MM.1S (cell line): ENCODE data around the gene KLK2.

Experiments used
- DNase-seq: peaks from one replicate; pipeline ENCODE4 v3.0.0-alpha.2; 2015
- H2AFZ ChIP-seq: fragments of 300-600 bp; sonication (generic); 2 replicates; pipeline ENCODE4 v1.6.0; 2016; ENCODE audit warnings: antibody characterized with exemption, low read length
- H3F3A ChIP-seq: fragments of 300-600 bp; sonication (generic); 2 replicates; pipeline ENCODE4 v1.6.1; 2016; ENCODE audit warnings: mild to moderate bottlenecking, antibody characterized with exemption, low read length, moderate library complexity, mixed read lengths; ENCODE audit not compliant: insufficient read depth
- H3K27ac ChIP-seq: fragments of 300-600 bp; sonication (generic); 2 replicates; pipeline ENCODE4 v1.5.1; 2016; ENCODE audit warnings: mild to moderate bottlenecking, low read length
- H3K27me3 ChIP-seq: fragments of 300-600 bp; sonication (generic); replicated peaks from 2 replicates; pipeline ENCODE4 v1.6.0; 2016; ENCODE audit warnings: low read length; ENCODE audit not compliant: insufficient read depth
- H3K36me3 ChIP-seq: fragments of 300-600 bp; sonication (generic); replicated peaks from 2 replicates; pipeline ENCODE4 v1.6.1; 2016; ENCODE audit warnings: mild to moderate bottlenecking, low read length, mixed read lengths; ENCODE audit not compliant: insufficient read depth
- H3K4me1 ChIP-seq: fragments of 300-600 bp; sonication (generic); 2 replicates; pipeline ENCODE4 v1.6.1; 2016; ENCODE audit warnings: low read length, mixed read lengths
- H3K4me2 ChIP-seq: fragments of 300-600 bp; sonication (generic); 2 replicates; pipeline ENCODE4 v1.6.0; 2016; ENCODE audit warnings: low read depth, low read length
- H3K4me3 ChIP-seq: fragments of 300-600 bp; sonication (generic); 2 replicates; pipeline ENCODE4 v1.5.1; 2016; ENCODE audit warnings: low read length, mixed read lengths
- H3K79me2 ChIP-seq: fragments of 300-600 bp; sonication (generic); 2 replicates; pipeline ENCODE4 v1.6.1; 2016; ENCODE audit warnings: mixed run types, low read length, mixed read lengths
- H3K9ac ChIP-seq: fragments of 300-600 bp; sonication (generic); 2 replicates; pipeline ENCODE4 v1.6.1; 2016; ENCODE audit warnings: low read length, mixed read lengths
- H3K9me2 ChIP-seq: fragments of 300-600 bp; sonication (generic); replicated peaks from 2 replicates; pipeline ENCODE4 v1.6.1; 2016; ENCODE audit warnings: mild to moderate bottlenecking, low read length, mixed read lengths; ENCODE audit not compliant: insufficient read depth
- H3K9me3 ChIP-seq: fragments of 300-600 bp; sonication (generic); replicated peaks from 2 replicates; pipeline ENCODE4 v1.6.1; 2016; ENCODE audit warnings: mild to moderate bottlenecking, low read length, mixed read lengths; ENCODE audit not compliant: insufficient read depth
- H4K20me1 ChIP-seq: fragments of 300-600 bp; sonication (generic); 2 replicates; pipeline ENCODE4 v1.6.1; 2016; ENCODE audit warnings: mild to moderate bottlenecking, low read length, moderate library complexity, mixed read lengths; ENCODE audit not compliant: insufficient read depth
- CTCF ChIP-seq: fragments of 300-600 bp; sonication (generic); IDR thresholded peaks from 2 replicates; pipeline ENCODE4 v1.5.1; 2016; ENCODE audit warnings: antibody characterized with exemption, low read length, mixed read lengths
- EZH2 ChIP-seq: fragments of 300-600 bp; sonication (generic); optimal IDR thresholded peaks from 2 replicates; pipeline ENCODE3; 2017; ENCODE audit warnings: low read depth, mild to moderate bottlenecking, antibody characterized with exemption, low read length, mixed read lengths
- EZH2phosphoT487 ChIP-seq: fragments of 300-600 bp; sonication (generic); IDR thresholded peaks from 2 replicates; pipeline ENCODE4 v1.6.1; 2018; ENCODE audit warnings: antibody characterized with exemption, low read length

KLK2 gene

GRCh38 chr19:50912727-50913716 is 39.8 kb downstream of the KLK2 start:
- H3K9ac ChIP-seq: no peak overlapping the region
- peaks cover 87% of the 10 kb centered on the region for H3K27me3 ChIP-seq
- DNase-seq: no peak
- H3K79me2 ChIP-seq: no peaks in the 10 kb centered on the region
- H3K4me3 ChIP-seq: no peak overlapping the region
- no peaks in the 10 kb centered on the region for H3F3A ChIP-seq
- H2AFZ ChIP-seq: no peak overlapping the region
- no peak overlapping the region for H3K4me2 ChIP-seq
- no peaks in the 10 kb centered on the region for H3K9me3 ChIP-seq
- no peaks in the 10 kb centered on the region for H3K4me1 ChIP-seq
- no peaks in the 10 kb centered on the region for H3K9me2 ChIP-seq
- TF ChIP-seq CTCF (no peak), EZH2phosphoT487 (no peak), EZH2 (no peak)
- no peak overlapping the region for H3K27ac ChIP-seq
- H4K20me1 ChIP-seq: no peaks in the 10 kb centered on the region
- no peaks in the 10 kb centered on the region for H3K36me3 ChIP-seq

- Histone ChIP-seq H3K4me2 (no peak overlapping the region), H3K79me2 (no peaks in the 10 kb centered on the region), H3K9me2 (no peaks in the 10 kb centered on the region), H3K27ac (no peak overlapping the region), H3K27me3 (peaks cover 79% of the 10 kb centered on the region), H3K4me3 (no peak overlapping the region), H3K36me3 (no peaks in the 10 kb centered on the region), H4K20me1 (no peaks in the 10 kb centered on the region), H3K4me1 (no peaks in the 10 kb centered on the region), H2AFZ (no peak overlapping the region), H3K9me3 (no peaks in the 10 kb centered on the region), H3F3A (no peaks in the 10 kb centered on the region), H3K9ac (no peak overlapping the region)
- no peak for DNase-seq
- TF ChIP-seq EZH2phosphoT487: no peak
- TF ChIP-seq CTCF: no peak
- no peak for TF ChIP-seq EZH2
These were observed 42.8 kb downstream of the KLK2 start for GRCh38 chr19:50916069-50916468.

DNA sequence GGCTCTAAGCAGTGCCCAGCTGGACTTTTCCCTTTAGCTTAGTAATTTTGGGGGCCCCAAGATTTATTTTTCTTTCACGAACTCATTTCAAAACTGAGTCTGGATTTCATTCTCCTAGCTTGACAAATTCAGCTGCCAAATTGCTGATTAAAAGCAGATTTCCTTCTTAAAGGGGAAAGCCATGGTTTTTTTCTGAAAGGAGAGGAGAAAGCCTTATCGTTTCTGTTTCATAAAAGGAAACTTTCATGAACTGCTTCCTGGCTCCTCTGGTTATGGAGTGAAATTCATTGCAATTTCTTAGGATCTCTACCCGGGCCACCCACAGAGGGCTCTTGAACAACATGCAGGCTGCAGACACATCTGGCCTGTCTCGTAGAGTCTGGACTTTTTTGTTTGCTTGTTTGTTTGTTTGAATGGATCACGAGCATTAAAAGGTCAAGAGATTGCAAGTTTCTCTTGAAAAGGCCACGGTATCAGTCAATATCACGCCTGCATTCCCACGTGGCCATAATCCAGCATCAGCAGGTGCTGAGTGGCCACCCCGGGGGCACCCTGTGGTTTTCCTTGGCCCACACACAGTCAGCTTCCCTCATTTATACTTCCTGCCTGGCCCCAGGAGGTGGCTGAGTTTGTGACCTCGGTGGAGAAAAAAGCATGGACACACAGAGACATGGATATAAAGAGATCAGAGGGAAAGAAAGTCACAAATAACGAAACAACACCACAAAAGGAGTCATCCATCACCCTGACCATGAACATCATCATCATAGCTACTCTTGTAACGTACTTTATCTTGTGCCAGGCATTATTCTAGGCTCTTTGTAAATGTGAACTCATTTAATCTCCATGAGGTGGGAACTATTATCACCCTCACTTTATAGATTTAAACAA is 48.4 kb downstream of the KLK2 start:
- Histone ChIP-seq H3K27ac (no peak overlapping the region), H4K20me1 (no peaks in the 10 kb centered on the region)

More for the DNA sequence above, 48.4 kb downstream of the KLK2 start:
- DNase-seq: no peak
- no peak overlapping the region for H3K4me2 ChIP-seq
- no peak overlapping the region for H3K4me3 ChIP-seq
- peaks cover 74% of the 10 kb centered on the region for H3K27me3 ChIP-seq
- no peaks in the 10 kb centered on the region for H3K36me3 ChIP-seq
- no peaks in the 10 kb centered on the region for H3K9me2 ChIP-seq
- no peaks in the 10 kb centered on the region for H3K79me2 ChIP-seq
- TF ChIP-seq EZH2phosphoT487 (no peak), CTCF (no peak), EZH2 (no peak)
- no peaks in the 10 kb centered on the region for H3K9me3 ChIP-seq
- no peak overlapping the region for H2AFZ ChIP-seq
- H3F3A ChIP-seq: no peaks in the 10 kb centered on the region
- H3K9ac ChIP-seq: no peak overlapping the region
- no peaks in the 10 kb centered on the region for H3K4me1 ChIP-seq
